ENCODE data around the gene PKD1.

Gene PKD1

DNA sequence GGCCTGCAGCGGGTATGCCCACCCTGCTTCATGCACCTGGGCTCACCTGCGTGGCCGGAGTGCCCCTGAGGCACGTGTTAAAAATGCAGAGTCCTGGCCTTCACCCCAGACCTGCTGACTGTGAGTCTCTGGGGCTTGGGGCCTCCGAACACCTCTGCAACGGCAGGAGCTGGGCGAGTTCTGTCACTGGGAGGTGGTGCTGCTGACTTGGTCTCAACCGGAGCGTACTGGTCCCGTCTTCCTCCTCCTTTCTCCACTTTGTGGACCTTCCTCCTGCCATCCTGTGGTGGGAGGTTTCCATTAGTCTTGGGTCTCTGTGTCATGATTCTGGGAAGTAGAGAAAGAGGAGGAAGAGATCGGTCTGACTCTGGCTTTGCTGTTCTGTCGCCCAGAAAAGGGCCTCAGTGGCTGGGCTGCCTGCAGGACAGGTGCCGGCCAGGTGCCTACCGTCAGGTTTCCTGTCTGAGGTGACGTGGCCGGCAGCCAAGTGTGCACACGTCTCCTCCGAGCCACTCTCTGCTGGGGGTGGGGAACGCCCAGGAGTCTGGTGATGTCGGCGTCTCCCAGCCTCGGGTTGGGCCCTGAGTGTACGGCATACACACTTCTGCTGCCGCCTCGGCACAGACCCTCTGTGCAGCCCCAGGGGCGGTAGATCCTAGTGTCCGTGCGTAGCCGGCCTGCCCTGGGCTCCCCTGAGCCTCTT lies 81.0 kb downstream of the PKD1 start:
- no peak for TF ChIP-seq POLR2AphosphoS5 (IDR thresholded peaks at IDR 0.05; ENCODE audit: low read depth, low read length)
- no peak for TF ChIP-seq TAF1 (IDR thresholded peaks at IDR 0.05; ENCODE audit: borderline replicate concordance, low read depth, low read length)
- no peak for TF ChIP-seq POLR2A (IDR thresholded peaks at IDR 0.05; ENCODE audit: low read depth, low read length)
- DNase-seq (ENCODE audit: insufficient read length) = no peak
- no peak for FAIRE-seq

DNA sequence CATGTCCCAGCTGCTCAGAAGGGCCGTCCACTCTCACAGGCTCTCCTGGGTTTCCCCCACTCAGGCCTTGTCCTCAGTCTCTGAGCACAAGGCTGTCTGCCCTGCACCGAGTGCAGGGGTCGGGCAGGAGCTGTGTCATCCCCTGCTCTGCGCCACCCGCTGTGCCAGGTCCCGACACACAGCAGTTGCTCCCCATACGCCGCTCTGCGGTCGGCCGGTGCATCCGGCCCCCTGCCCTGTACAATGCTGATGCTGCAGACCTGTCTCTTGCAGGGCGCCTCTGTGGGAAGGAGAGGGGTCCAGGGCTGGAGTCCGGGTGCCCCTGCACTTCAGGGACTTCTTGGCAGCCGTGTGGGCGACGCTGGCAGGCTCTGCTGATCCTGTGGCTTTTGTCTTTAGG lies 81.8 kb downstream of the PKD1 start:
- FAIRE-seq = no peak

DNA sequence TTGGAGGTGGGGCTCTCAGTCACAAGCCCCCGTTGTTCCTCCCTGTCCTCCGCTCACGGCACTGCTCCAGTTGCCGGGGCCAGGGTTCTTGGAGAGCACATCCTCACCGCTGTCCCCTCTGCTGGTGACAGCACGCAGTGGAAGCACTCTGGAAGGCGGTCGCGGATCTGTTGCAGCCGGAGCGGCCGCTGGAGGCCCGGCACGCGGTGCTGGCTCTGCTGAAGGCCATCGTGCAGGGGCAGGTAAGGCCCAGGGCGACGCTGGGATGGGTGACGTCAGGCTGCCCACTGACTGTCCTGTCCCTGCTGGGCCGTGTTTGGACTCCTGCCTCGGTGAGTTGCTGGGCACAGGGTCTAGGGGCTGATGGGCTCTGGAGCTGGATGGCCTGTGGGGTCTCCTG lies 82.5 kb downstream of the PKD1 start:
- DNase-seq (ENCODE audit: insufficient read length) (no peak), FAIRE-seq (no peak)
- no peak for TF ChIP-seq TAF1 (IDR thresholded peaks at IDR 0.05; ENCODE audit: borderline replicate concordance, low read depth, low read length)

More for the DNA sequence above, 81.8 kb downstream of the PKD1 start:
- no peak for DNase-seq (ENCODE audit: insufficient read length)
- TF ChIP-seq POLR2AphosphoS5 (IDR thresholded peaks at IDR 0.05; ENCODE audit: low read depth, low read length) (no peak), POLR2A (IDR thresholded peaks at IDR 0.05; ENCODE audit: low read depth, low read length) (no peak), TAF1 (IDR thresholded peaks at IDR 0.05; ENCODE audit: borderline replicate concordance, low read depth, low read length) (no peak)

DNA sequence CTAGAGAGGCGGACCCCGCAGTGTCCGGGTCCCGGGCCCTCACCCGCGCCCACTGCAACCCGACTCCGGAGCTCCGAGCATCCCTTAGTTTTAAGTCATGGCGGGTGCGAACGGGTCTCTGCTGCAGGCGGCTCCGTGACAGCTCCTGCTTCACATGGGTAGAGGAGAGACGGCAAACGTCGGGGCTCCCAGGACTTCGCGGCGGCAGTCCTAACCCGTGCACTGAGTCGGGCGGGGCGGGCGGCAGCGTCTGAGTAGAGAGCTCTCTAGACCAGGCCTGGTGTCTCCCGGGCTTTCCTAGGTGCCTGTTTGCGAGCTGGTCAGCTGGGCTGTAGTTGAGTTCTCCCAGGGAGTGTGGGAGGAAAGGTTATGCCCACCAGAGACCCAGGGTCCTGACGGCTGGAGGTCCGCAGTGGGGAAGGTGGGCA lies 87.6 kb downstream of the PKD1 start:
- FAIRE-seq (no peak), DNase-seq (ENCODE audit: insufficient read length) (no peak)
- no peak for TF ChIP-seq POLR2A (IDR thresholded peaks at IDR 0.05; ENCODE audit: low read depth, low read length)
- no peak for TF ChIP-seq POLR2AphosphoS5 (IDR thresholded peaks at IDR 0.05; ENCODE audit: low read depth, low read length)
- TF ChIP-seq TAF1 (IDR thresholded peaks at IDR 0.05; ENCODE audit: borderline replicate concordance, low read depth, low read length) = no peak

DNA sequence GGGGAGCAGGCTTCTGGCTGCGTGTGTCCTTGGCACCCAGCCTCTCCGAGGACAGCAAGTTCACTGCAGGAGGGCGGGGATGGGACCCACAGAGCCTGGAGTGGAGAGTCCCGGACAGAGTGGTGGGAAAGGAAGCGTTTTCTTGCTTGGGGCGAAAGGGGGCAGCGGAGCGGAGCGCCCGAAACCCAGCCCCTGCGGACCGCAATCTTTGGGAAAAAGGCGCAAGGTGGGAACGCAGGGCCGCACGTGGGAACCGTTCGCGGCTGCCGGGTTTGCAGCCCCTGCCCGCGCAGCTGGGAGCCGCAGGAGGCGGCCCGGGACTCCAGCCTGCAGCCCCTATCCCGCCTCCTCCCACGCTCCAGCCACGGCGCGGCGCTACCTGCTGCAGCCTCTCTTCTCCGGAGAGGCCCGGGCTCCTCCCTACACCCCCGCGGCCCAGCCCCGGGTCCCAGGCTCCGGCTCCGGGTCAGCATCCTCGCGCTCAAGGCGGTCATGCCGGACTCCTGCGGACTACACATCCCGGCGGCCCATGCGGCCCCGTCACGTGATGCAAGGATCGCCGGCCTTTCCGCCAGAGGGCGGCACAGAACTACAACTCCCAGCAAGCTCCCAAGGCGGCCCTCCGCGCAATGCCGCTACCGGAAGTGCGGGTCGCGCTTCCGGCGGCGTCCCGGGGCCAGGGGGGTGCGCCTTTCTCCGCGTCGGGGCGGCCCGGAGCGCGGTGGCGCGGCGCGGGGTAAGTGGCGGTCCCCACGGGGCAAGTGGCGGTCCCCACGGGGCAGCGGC lies 88.2 kb downstream of the PKD1 start, which contains the start of the genes NTHL1 and TSC2:
NTHL1 (minus strand) TSS at position 505 of the 786 bp plus-strand sequence; CDS start at position 494, 11 bp downstream.
TSC2 (plus strand) TSS at position 656 of the 786 bp plus-strand sequence. CDS start 631 bp downstream, outside the sequence.
- TF ChIP-seq POLR2A (IDR thresholded peaks at IDR 0.05; ENCODE audit: low read depth, low read length) = peak; percentile 65; the same call in 1 of the 2 replicates
- no peak for TF ChIP-seq POLR2AphosphoS5 (IDR thresholded peaks at IDR 0.05; ENCODE audit: low read depth, low read length)
- FAIRE-seq (peak; percentile 96), DNase-seq (ENCODE audit: insufficient read length) (peak; percentile 99)

DNA sequence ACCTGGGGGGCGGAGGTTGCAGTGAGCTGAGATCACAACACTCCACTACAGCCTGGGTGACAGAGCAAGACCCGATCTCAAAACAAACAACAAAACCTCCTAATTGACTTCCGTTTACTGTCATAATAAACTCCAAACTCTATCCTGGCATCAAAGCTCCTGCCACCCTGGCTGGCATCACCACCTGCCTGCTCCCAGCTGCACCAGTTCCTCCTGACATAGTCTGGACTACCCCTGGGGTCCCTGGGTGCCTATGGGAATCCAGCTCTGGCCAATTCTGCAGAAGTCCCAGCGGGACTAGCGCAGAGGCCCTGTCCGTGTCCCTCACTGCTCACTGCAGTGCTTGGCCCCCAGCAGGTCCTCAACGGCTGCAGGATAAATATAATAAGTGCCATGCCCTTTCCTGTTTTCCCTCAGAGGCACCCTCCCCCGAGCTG lies 88.8 kb downstream of the PKD1 start:
- FAIRE-seq (no peak), DNase-seq (ENCODE audit: insufficient read length) (no peak)
- TF ChIP-seq POLR2AphosphoS5 (IDR thresholded peaks at IDR 0.05; ENCODE audit: low read depth, low read length) = no peak
- TF ChIP-seq POLR2A (IDR thresholded peaks at IDR 0.05; ENCODE audit: low read depth, low read length) = no peak
- no peak for TF ChIP-seq TAF1 (IDR thresholded peaks at IDR 0.05; ENCODE audit: borderline replicate concordance, low read depth, low read length)

DNA sequence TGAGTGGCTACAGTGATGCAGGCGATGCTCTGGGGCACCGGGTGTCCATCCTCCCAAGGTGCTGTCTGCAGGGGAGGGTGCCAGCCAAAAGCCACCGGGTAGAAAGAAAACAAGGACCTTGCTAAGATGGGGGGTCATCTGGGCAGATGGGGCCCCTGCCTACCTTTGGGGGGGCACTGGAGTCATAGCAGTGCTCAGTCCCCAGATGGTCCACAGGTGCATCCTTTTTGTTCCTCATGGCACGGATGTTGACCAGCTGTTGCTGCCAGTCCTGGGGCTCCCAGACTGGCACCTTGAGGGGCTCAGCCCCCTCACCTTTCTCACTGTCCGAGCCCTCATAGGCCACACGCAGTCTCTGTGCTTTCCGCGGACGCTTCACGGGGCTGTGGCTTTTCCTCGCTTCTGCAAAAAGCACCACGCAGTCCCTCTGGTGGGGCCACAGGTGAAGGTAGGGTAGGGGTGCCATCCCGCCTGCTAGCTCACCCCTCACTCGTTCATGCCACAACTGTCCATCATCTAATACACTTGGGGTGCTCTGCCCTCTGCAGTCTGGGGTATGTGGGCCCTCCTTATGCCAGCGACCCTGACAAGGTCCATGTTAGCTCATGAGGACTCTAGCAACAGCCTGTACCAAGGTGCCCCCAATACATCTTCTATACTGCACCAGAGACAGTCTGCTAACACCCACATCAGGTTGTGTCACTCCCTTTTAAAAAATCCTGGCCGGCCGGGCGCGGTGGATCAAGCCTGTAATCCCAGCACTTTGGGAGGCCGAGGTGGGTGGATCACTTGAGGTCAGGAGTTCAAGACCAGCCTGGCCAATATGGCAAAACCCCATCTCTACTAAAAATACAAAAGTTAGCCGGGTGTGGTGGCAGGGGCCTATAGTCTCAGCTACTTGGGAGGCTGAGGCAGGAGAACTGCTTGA lies 89.5 kb downstream of the PKD1 start:
- FAIRE-seq = no peak
- TF ChIP-seq TAF1 (IDR thresholded peaks at IDR 0.05; ENCODE audit: borderline replicate concordance, low read depth, low read length) (no peak), POLR2A (IDR thresholded peaks at IDR 0.05; ENCODE audit: low read depth, low read length) (no peak), POLR2AphosphoS5 (IDR thresholded peaks at IDR 0.05; ENCODE audit: low read depth, low read length) (no peak)
- DNase-seq (ENCODE audit: insufficient read length) = no peak

DNA sequence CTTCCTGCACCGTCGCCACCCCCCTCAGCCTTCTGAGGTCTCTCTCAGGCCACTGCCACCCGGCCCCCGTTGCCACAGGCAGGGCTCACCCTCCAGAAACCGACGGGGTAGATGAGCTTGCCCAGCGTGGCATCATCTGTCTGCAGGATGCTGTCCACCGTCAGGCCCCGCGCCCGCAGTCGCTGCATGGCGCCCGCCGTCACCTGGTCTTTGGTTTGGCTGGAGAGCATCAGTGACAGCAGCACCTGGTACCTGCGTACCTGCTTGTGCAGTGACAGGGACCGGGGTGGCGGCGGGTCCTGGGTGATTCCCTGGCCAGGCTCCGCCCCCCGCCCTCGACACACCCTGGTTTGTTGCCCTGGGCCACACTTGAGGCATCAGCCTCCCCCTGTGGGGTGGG lies 91.2 kb downstream of the PKD1 start:
- DNase-seq (ENCODE audit: insufficient read length) (no peak), FAIRE-seq (no peak)
- TF ChIP-seq POLR2A (IDR thresholded peaks at IDR 0.05; ENCODE audit: low read depth, low read length) = no peak

DNA sequence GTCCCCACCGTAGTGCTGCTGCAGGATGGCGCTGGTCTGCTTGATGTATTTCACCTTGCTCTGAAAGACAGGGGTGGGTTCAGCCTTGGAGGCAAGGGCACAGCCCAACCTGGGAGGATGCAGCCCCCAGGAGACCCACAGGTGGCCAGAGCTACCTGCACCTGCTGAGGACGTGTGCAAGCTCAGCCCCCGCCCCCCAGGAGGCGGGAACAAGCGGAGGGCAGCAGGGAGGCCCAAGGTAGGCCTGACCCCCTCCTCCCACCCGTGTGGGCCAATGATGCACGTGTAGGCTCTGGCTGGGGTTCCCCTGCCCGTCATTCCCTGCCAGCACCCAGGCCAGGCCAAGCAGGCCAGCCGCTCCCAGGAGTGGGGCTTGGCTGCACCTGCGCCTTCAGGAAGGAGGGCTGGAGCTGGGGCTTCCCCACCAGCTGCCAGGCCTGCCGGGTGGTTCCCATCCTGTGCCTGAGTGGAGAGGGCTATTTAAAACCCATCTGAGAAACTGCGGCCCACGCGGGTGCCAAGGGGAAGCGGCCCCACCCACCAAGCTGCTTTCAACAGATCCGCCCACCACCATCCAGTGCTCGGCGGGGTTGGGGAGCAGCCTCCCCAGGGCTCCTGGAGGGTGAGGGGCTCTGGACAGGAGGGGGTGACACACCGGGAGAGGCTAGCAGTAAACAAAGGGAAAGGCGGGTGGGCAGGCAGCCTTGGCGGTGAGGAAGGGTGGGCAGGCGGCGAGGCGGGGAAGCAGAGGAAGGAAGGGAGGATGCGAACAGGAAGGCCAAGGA lies 91.8 kb downstream of the PKD1 start:
- TF ChIP-seq POLR2AphosphoS5 (IDR thresholded peaks at IDR 0.05; ENCODE audit: low read depth, low read length) (no peak), TAF1 (IDR thresholded peaks at IDR 0.05; ENCODE audit: borderline replicate concordance, low read depth, low read length) (no peak), POLR2A (IDR thresholded peaks at IDR 0.05; ENCODE audit: low read depth, low read length) (no peak)
- FAIRE-seq = peak; percentile 30
- DNase-seq (ENCODE audit: insufficient read length) = no peak

DNA sequence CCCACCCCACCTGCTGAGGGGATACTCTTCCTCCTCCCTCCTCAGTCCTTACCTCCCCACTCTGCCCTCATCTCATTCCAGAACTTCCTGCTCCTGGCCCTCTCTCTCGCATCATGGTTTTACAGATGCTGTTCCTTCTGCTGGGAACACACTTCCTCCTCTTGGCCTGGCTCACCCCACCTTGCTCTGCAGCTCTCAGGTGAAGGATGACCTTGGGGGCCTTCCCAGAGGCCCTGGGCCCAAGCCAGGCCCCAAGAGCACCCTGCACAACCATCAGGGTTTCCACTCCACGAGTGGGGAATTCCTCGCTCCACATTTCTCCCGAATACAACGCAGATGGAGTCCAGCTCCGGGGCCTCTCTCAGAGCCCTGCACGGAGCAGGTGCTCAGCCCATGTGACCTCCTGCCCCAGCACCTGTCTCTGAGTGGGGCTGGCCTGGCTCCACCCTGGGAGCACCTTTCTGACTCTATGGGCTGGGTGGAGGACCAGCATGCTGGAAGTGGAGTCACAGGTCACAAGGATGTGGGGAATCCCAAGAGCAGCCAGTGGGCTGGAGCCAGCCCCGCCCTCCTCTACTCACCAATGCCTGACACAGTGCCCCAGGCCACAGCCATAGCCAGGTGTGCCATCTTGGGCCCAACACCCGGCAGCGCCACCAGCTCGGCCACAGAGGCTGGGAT lies 92.6 kb downstream of the PKD1 start:
- TF ChIP-seq POLR2A (IDR thresholded peaks at IDR 0.05; ENCODE audit: low read depth, low read length) = no peak
- no peak for TF ChIP-seq TAF1 (IDR thresholded peaks at IDR 0.05; ENCODE audit: borderline replicate concordance, low read depth, low read length)
- no peak for TF ChIP-seq POLR2AphosphoS5 (IDR thresholded peaks at IDR 0.05; ENCODE audit: low read depth, low read length)

More for the DNA sequence above, 92.6 kb downstream of the PKD1 start:
- DNase-seq (ENCODE audit: insufficient read length) (no peak), FAIRE-seq (no peak)

All from GM12892 (cell line).